ENCODE results near the gene CALHM4.
A peak's percentile ranks its signal among the peaks of the same experiment; 100 is the strongest.

Gene CALHM4

GRCh38 chr6:116542426-116542825 lies 11.1 kb upstream of the CALHM4 start:
- DNase-seq (ENCODE audit: low read depth in 2 of 2): no peak

- DNase-seq (ENCODE audit: low read depth in 2 of 2): no peak
Measured at GRCh38 chr6:116543149-116543548, 10.4 kb upstream of the CALHM4 start.

- DNase-seq (ENCODE audit: low read depth in 2 of 2): no peak
Measured at GRCh38 chr6:116545651-116546050, 7.9 kb upstream of the CALHM4 start, which contains the start of gene TRAPPC3L. TSS of gene TRAPPC3L (minus strand) at chr6:116545684. CDS start at chr6:116545514, 170 bp downstream.

GRCh38 chr6:116547358-116547757 lies 6.2 kb upstream of the CALHM4 start:
- DNase-seq (ENCODE audit: low read depth in 2 of 2): no peak

- DNase-seq (ENCODE audit: low read depth in 2 of 2): no peak
Measured at GRCh38 chr6:116550796-116551195, 2.8 kb upstream of the CALHM4 start.

GRCh38 chr6:116556065-116556464 lies 2.5 kb downstream of the CALHM4 start:
- no peak for DNase-seq (ENCODE audit: low read depth in 2 of 2)

- no peak for DNase-seq (ENCODE audit: low read depth in 2 of 2)
Measured at GRCh38 chr6:116556814-116557415, 3.4 kb downstream of the CALHM4 start.

GRCh38 chr6:116557893-116558292 lies 4.3 kb downstream of the CALHM4 start:
- DNase-seq (ENCODE audit: low read depth in 2 of 2): no peak

GRCh38 chr6:116560130-116560529 lies 6.6 kb downstream of the CALHM4 start:
- DNase-seq (ENCODE audit: low read depth in 2 of 2): no peak

GRCh38 chr6:116561377-116562018 lies 7.9 kb downstream of the CALHM4 start:
- DNase-seq (ENCODE audit: low read depth in 2 of 2): peak; percentile 27 to 41

GRCh38 chr6:116562019-116562403 lies 8.5 kb downstream of the CALHM4 start:
- no peak for DNase-seq (ENCODE audit: low read depth in 2 of 2)

- no peak for DNase-seq (ENCODE audit: low read depth in 2 of 2)
Measured at GRCh38 chr6:116562614-116563013, 9.1 kb downstream of the CALHM4 start.

- no peak for DNase-seq (ENCODE audit: low read depth in 2 of 2)
Measured at GRCh38 chr6:116563830-116564229, 10.3 kb downstream of the CALHM4 start.

- no peak for DNase-seq (ENCODE audit: low read depth in 2 of 2)
Measured at GRCh38 chr6:116564311-116564710, 10.8 kb downstream of the CALHM4 start.

GRCh38 chr6:116564921-116565872 lies 11.6 kb downstream of the CALHM4 start:
- DNase-seq (ENCODE audit: low read depth in 2 of 2): peak in 1 of 2 donors; percentile 2

- no peak for DNase-seq (ENCODE audit: low read depth in 2 of 2)
Measured at GRCh38 chr6:116568111-116568510, 14.6 kb downstream of the CALHM4 start.

GRCh38 chr6:116568821-116569755 lies 15.5 kb downstream of the CALHM4 start:
- DNase-seq (ENCODE audit: low read depth in 2 of 2): no peak

- peak; percentile 94 to 95 for DNase-seq (ENCODE audit: low read depth in 2 of 2)
Measured at GRCh38 chr6:116570856-116571682, 17.5 kb downstream of the CALHM4 start, which contains the start of gene RWDD1. TSS of gene RWDD1 (plus strand) at chr6:116571504. CDS start at chr6:116571583, 79 bp downstream.

GRCh38 chr6:116571683-116572000 lies 18.1 kb downstream of the CALHM4 start:
- DNase-seq (ENCODE audit: low read depth in 2 of 2): no peak

GRCh38 chr6:116572162-116572561 lies 18.6 kb downstream of the CALHM4 start:
- no peak for DNase-seq (ENCODE audit: low read depth in 2 of 2)
